Skeletal muscle tissue (tissue), 4 donors: ENCODE results near the gene EIF3D. TPM values are rescaled to one million over a fixed set of nuclear protein-coding genes. Genes with fewer than 3 reads are reported as not detected.
A peak's percentile ranks its signal among the peaks of the same experiment; 100 is the strongest.

Source experiments
- H3K27ac ChIP-seq: one replicate; pipeline ENCODE4 v1.7.0; 2013; ENCODE audit warnings: mild to moderate bottlenecking, low read depth, low read length, inconsistent platforms
- H3K27me3 ChIP-seq, 3 donors: one replicate each; pipeline ENCODE4 v1.7.0; 2013; ENCODE audit warnings: low read length in 3 of 3; ENCODE audit not compliant: control insufficient read depth in 3 of 3, insufficient read depth in 3 of 3
- H3K36me3 ChIP-seq, 3 donors: one replicate each; pipeline ENCODE4 v1.7.0; 2013; ENCODE audit warnings: low read length in 3 of 3; ENCODE audit not compliant: control insufficient read depth in 3 of 3, insufficient read depth in 3 of 3
- H3K4me1 ChIP-seq, 3 donors: one replicate each; pipeline ENCODE4 v1.7.0; 2013; ENCODE audit warnings: low read length in 3 of 3, mild to moderate bottlenecking in 3 of 3; ENCODE audit not compliant: control insufficient read depth in 3 of 3, insufficient read depth in 3 of 3
- H3K4me3 ChIP-seq, 3 donors: one replicate each; pipeline ENCODE4 v1.7.0; 2013; ENCODE audit warnings: low read length in 3 of 3
- H3K9ac ChIP-seq, 3 donors: one replicate each; pipeline ENCODE4 v1.7.0; 2013; ENCODE audit warnings: low read length in 3 of 3, mild to moderate bottlenecking in 3 of 3, moderate library complexity in 2 of 3, low read depth in 1 of 3
- H3K9me3 ChIP-seq, 3 donors: one replicate each; pipeline ENCODE4 v1.7.0; 2013; ENCODE audit warnings: low read length in 3 of 3; ENCODE audit not compliant: control insufficient read depth in 3 of 3
- total RNA-seq: library from RNA; depleted of rRNA; stranded (reverse); fragments of >200 nt; gene quantifications from one replicate; pipeline ENCODE4 v1.2.3, GENCODE V29; 2014
- donor health status: Osteomylitis.

Gene EIF3D
- total RNA-seq: 294 TPM

- H3K9ac ChIP-seq: peak within 1 kb of the TSS; percentile 94 to 97 (median 95)
- peak within 1 kb of the TSS; percentile 93 for H3K27ac ChIP-seq
Observed at GRCh38 chr22:36528795-36529751, at the start of gene EIF3D. Gene EIF3D, minus strand, starts transcription at chr22:36529166. Its CDS starts 3,045 bp downstream, at chr22:36526121.

GRCh38 chr22:36578619-36579018, 49.7 kb upstream of the EIF3D start:
- peaks cover 29 to 48% (median 47%) of the 10 kb centered on the region in 3 donors for H3K27me3 ChIP-seq
- H3K36me3 ChIP-seq: no peaks in the 10 kb centered on the region
- H3K9me3 ChIP-seq: no peaks in the 10 kb centered on the region
- H3K9ac ChIP-seq: no peak overlapping the region
- H3K27ac ChIP-seq: no peak overlapping the region
- no peak overlapping the region for H3K4me3 ChIP-seq
- H3K4me1 ChIP-seq: no peaks in the 10 kb centered on the region

More at GRCh38 chr22:36528795-36529751, at the start of gene EIF3D:
- Histone ChIP-seq H3K27me3 (no peaks in the 10 kb centered on the region), H3K36me3 (peaks cover 17 to 25% (median 24%) of the 10 kb centered on the region in 3 donors), H3K4me3 (peak within 1 kb of the TSS; percentile 75 to 95 (median 92)), H3K4me1 (peaks cover 3 to 12% (median 9%) of the 10 kb centered on the region in 3 donors), H3K9me3 (no peaks in the 10 kb centered on the region)

GRCh38 chr22:36577019-36577418, 48.1 kb upstream of the EIF3D start:
- H3K27ac ChIP-seq: no peak overlapping the region
- H3K36me3 ChIP-seq: no peaks in the 10 kb centered on the region
- H3K9ac ChIP-seq: no peak overlapping the region
- no peak overlapping the region for H3K4me3 ChIP-seq
- peaks cover 25 to 45% (median 42%) of the 10 kb centered on the region in 3 donors for H3K27me3 ChIP-seq
- no peaks in the 10 kb centered on the region for H3K9me3 ChIP-seq
- no peaks in the 10 kb centered on the region for H3K4me1 ChIP-seq

GRCh38 chr22:36574728-36575127, 45.8 kb upstream of the EIF3D start:
- H3K9ac ChIP-seq: no peak overlapping the region
- no peaks in the 10 kb centered on the region for H3K9me3 ChIP-seq
- H3K27me3 ChIP-seq: peaks cover 14 to 28% (median 22%) of the 10 kb centered on the region in 3 donors
- H3K36me3 ChIP-seq: no peaks in the 10 kb centered on the region
- H3K27ac ChIP-seq: no peak overlapping the region
- H3K4me3 ChIP-seq: no peak overlapping the region
- no peaks in the 10 kb centered on the region for H3K4me1 ChIP-seq

GRCh38 chr22:36573815-36574363, 44.9 kb upstream of the EIF3D start:
- Histone ChIP-seq H3K4me1 (no peaks in the 10 kb centered on the region), H3K27ac (no peak overlapping the region), H3K27me3 (peaks cover 14 to 22% (median 18%) of the 10 kb centered on the region in 3 donors), H3K9ac (no peak overlapping the region), H3K9me3 (no peaks in the 10 kb centered on the region), H3K36me3 (no peaks in the 10 kb centered on the region), H3K4me3 (no peak overlapping the region)

- no peak overlapping the region for H3K9ac ChIP-seq
- peaks cover 9 to 18% (median 16%) of the 10 kb centered on the region in 3 donors for H3K27me3 ChIP-seq
- no peak overlapping the region for H3K27ac ChIP-seq
- no peaks in the 10 kb centered on the region for H3K4me1 ChIP-seq
- no peaks in the 10 kb centered on the region for H3K9me3 ChIP-seq
- H3K36me3 ChIP-seq: no peaks in the 10 kb centered on the region
- H3K4me3 ChIP-seq: no peak overlapping the region
Observed at GRCh38 chr22:36571991-36572390, 43.0 kb upstream of the EIF3D start.

- Histone ChIP-seq H3K27ac (no peak overlapping the region), H3K27me3 (peaks cover 12 to 32% (median 28%) of the 10 kb centered on the region in 3 donors)
Observed at GRCh38 chr22:36569999-36570398, 41.0 kb upstream of the EIF3D start.

GRCh38 chr22:36568846-36569245, 39.9 kb upstream of the EIF3D start:
- no peak overlapping the region for H3K4me3 ChIP-seq
- no peaks in the 10 kb centered on the region for H3K36me3 ChIP-seq
- H3K27me3 ChIP-seq: peaks cover 9 to 40% (median 30%) of the 10 kb centered on the region in 3 donors
- no peaks in the 10 kb centered on the region for H3K9me3 ChIP-seq
- peaks cover 0 to 5% (median 4%) of the 10 kb centered on the region in 3 donors for H3K4me1 ChIP-seq
- no peak overlapping the region for H3K9ac ChIP-seq
- no peak overlapping the region for H3K27ac ChIP-seq

More at GRCh38 chr22:36569999-36570398, 41.0 kb upstream of the EIF3D start:
- Histone ChIP-seq H3K9ac (no peak overlapping the region), H3K9me3 (no peaks in the 10 kb centered on the region), H3K4me3 (no peak overlapping the region), H3K4me1 (peaks cover 0 to 2% (median 0%) of the 10 kb centered on the region in 3 donors), H3K36me3 (no peaks in the 10 kb centered on the region)

GRCh38 chr22:36566720-36567119, 37.8 kb upstream of the EIF3D start:
- H3K4me3 ChIP-seq: no peak overlapping the region
- peaks cover 0 to 5% (median 4%) of the 10 kb centered on the region in 3 donors for H3K4me1 ChIP-seq
- H3K9me3 ChIP-seq: no peaks in the 10 kb centered on the region
- H3K9ac ChIP-seq: no peak overlapping the region
- H3K36me3 ChIP-seq: no peaks in the 10 kb centered on the region
- no peak overlapping the region for H3K27ac ChIP-seq
- peaks cover 21 to 46% (median 36%) of the 10 kb centered on the region in 3 donors for H3K27me3 ChIP-seq

- Histone ChIP-seq H3K4me3 (no peak overlapping the region), H3K9ac (no peak overlapping the region), H3K36me3 (no peaks in the 10 kb centered on the region), H3K27me3 (peaks cover 20 to 51% (median 36%) of the 10 kb centered on the region in 3 donors), H3K4me1 (peaks cover 0 to 5% (median 4%) of the 10 kb centered on the region in 3 donors), H3K27ac (no peak overlapping the region), H3K9me3 (no peaks in the 10 kb centered on the region)
Observed at GRCh38 chr22:36565686-36566085, 36.7 kb upstream of the EIF3D start.
